GM10248 (cell line): ENCODE measurements around the gene HHATL.
"Not testable (repeated sequence)": the region's sequence is repeated elsewhere in the genome, so short reads cannot be mapped to it uniquely, and the experiment has no call there.

Experiments used
- CTCF ChIA-PET: fragments of 300-600 bp; sonication (Branson Sonifier 250); formaldehyde crosslinking; extraction: SDS; loops from one replicate; lab custom pipeline; 2021; ENCODE audit warnings: antibody characterized with exemption; lab: Yijun Ruan, JAX
- POLR2A ChIA-PET: fragments of 350-650 bp; sonication (Branson Sonifier 250); formaldehyde crosslinking; extraction: SDS; loops from one replicate; lab custom pipeline; 2020; ENCODE audit warnings: antibody characterized with exemption; lab: Yijun Ruan, JAX
- DNase-seq: peaks from one replicate; pipeline ENCODE4 v3.0.0; 2012; ENCODE audit errors: extremely low spot score
- CTCF ChIP-seq: IDR thresholded peaks from 2 replicates; pipeline ENCODE4 v1.5.1; 2012; ENCODE audit warnings: mild to moderate bottlenecking, low read depth; ENCODE audit errors: extremely low read depth, missing control alignments, control extremely low read depth

Gene HHATL

GRCh38 chr3:42725454-42725853 is 22.9 kb upstream of the HHATL start:
- POLR2A ChIA-PET, result no interaction called here
- no peak for TF ChIP-seq CTCF
- CTCF ChIA-PET, result interaction anchor here (0.7 to 2.1 kb wide), 2 partner anchors 13 to 478 kb away, joined by 3 to 5 read pairs; no protein-coding TSS in a partner anchor
- DNase-seq, result no peak

- CTCF ChIA-PET, result interaction anchor here (0.9 to 1.5 kb wide), 3 partner anchors 10 to 29 kb away, joined by 4 read pairs; no protein-coding TSS in a partner anchor
- no peak for DNase-seq
- POLR2A ChIA-PET, result no interaction called here
- TF ChIP-seq CTCF, result no peak
Measured at GRCh38 chr3:42723219-42723618, 20.6 kb upstream of the HHATL start.

GRCh38 chr3:42722442-42722841 is 19.8 kb upstream of the HHATL start:
- CTCF ChIA-PET, result interaction anchor here (1.5 kb wide), 1 partner anchor 29 kb away, joined by 4 read pairs; no protein-coding TSS in a partner anchor
- DNase-seq, POLR2A ChIA-PET: not testable (repeated sequence)

GRCh38 chr3:42721690-42722089 is 19.1 kb upstream of the HHATL start:
- no peak for TF ChIP-seq CTCF
- no peak for DNase-seq
- POLR2A ChIA-PET, result no interaction called here
- CTCF ChIA-PET, result interaction anchor here (0.9 to 1.5 kb wide), 2 partner anchors 11 to 30 kb away, joined by 3 to 4 read pairs; no protein-coding TSS in a partner anchor

GRCh38 chr3:42720126-42720525 is 17.5 kb upstream of the HHATL start:
- DNase-seq, result no peak
- ChIA-PET POLR2A (no interaction called here), CTCF (no interaction called here)
- no peak for TF ChIP-seq CTCF

- DNase-seq, result no peak
- no peak for TF ChIP-seq CTCF
- POLR2A ChIA-PET, result no interaction called here
- CTCF ChIA-PET, result no interaction called here
Measured at GRCh38 chr3:42719002-42719401, 16.4 kb upstream of the HHATL start.

- POLR2A ChIA-PET, result no interaction called here
- no peak for TF ChIP-seq CTCF
- CTCF ChIA-PET, result no interaction called here
- no peak for DNase-seq
Measured at GRCh38 chr3:42718338-42718737, 15.7 kb upstream of the HHATL start.
